Measurements from ENCODE around the gene PRR9. TPM values are rescaled to one million over a fixed set of nuclear protein-coding genes. Genes with fewer than 3 reads are reported as not detected.

PRR9 gene
- total RNA-seq, 2 donors from 2014 or later, result 1.2 to 1.9 TPM

- no peak overlapping the region for H3K27ac ChIP-seq
- no peaks in the 10 kb centered on the region for H3K36me3 ChIP-seq
- H3K4me3 ChIP-seq, result no peak overlapping the region
- no peak for DNase-seq (ENCODE audit: low spot score)
- no peaks in the 10 kb centered on the region for H3K27me3 ChIP-seq
- TF ChIP-seq CTCF (IDR thresholded peaks at IDR 0.05), result no peak
- no peaks in the 10 kb centered on the region for H3K9me3 ChIP-seq
- no peaks in the 10 kb centered on the region for H3K4me1 ChIP-seq
These were observed 14.0 kb downstream of the PRR9 start for GRCh38 chr1:153231363-153231762.

GRCh38 chr1:153231785-153232184 lies 14.4 kb downstream of the PRR9 start:
- DNase-seq (ENCODE audit: low spot score), result no peak
- TF ChIP-seq CTCF (IDR thresholded peaks at IDR 0.05), result no peak
- Histone ChIP-seq H3K27me3 (no peaks in the 10 kb centered on the region), H3K9me3 (no peaks in the 10 kb centered on the region), H3K4me1 (no peaks in the 10 kb centered on the region), H3K36me3 (no peaks in the 10 kb centered on the region), H3K27ac (no peak overlapping the region), H3K4me3 (no peak overlapping the region)

- no peaks in the 10 kb centered on the region for H3K36me3 ChIP-seq
- TF ChIP-seq CTCF (IDR thresholded peaks at IDR 0.05), result no peak
- no peak overlapping the region for H3K27ac ChIP-seq
- no peaks in the 10 kb centered on the region for H3K27me3 ChIP-seq
- H3K4me3 ChIP-seq, result no peak overlapping the region
- H3K9me3 ChIP-seq, result no peaks in the 10 kb centered on the region
- DNase-seq (ENCODE audit: low spot score), result no peak
- no peaks in the 10 kb centered on the region for H3K4me1 ChIP-seq
These were observed 15.2 kb downstream of the PRR9 start for GRCh38 chr1:153232553-153232952.

- H3K36me3 ChIP-seq, result no peaks in the 10 kb centered on the region
- DNase-seq (ENCODE audit: low spot score), result no peak
- TF ChIP-seq CTCF (IDR thresholded peaks at IDR 0.05), result no peak
- H3K4me3 ChIP-seq, result no peak overlapping the region
- H3K9me3 ChIP-seq, result no peaks in the 10 kb centered on the region
- no peaks in the 10 kb centered on the region for H3K4me1 ChIP-seq
- H3K27ac ChIP-seq, result no peak overlapping the region
- H3K27me3 ChIP-seq, result no peaks in the 10 kb centered on the region
These were observed 16.1 kb downstream of the PRR9 start for GRCh38 chr1:153233448-153233847.

GRCh38 chr1:153238527-153238926 lies 21.1 kb downstream of the PRR9 start:
- Histone ChIP-seq H3K4me1 (no peaks in the 10 kb centered on the region), H3K27ac (no peak overlapping the region), H3K27me3 (no peaks in the 10 kb centered on the region), H3K9me3 (no peaks in the 10 kb centered on the region), H3K36me3 (no peaks in the 10 kb centered on the region), H3K4me3 (no peak overlapping the region)
- TF ChIP-seq CTCF (IDR thresholded peaks at IDR 0.05), result no peak
- DNase-seq (ENCODE audit: low spot score), result no peak

GRCh38 chr1:153242160-153242559 lies 24.8 kb downstream of the PRR9 start:
- H3K4me3 ChIP-seq, result no peak overlapping the region
- no peaks in the 10 kb centered on the region for H3K9me3 ChIP-seq
- DNase-seq (ENCODE audit: low spot score), result no peak
- H3K27me3 ChIP-seq, result no peaks in the 10 kb centered on the region
- no peak overlapping the region for H3K27ac ChIP-seq
- H3K4me1 ChIP-seq, result no peaks in the 10 kb centered on the region
- no peaks in the 10 kb centered on the region for H3K36me3 ChIP-seq
- no peak for TF ChIP-seq CTCF (IDR thresholded peaks at IDR 0.05)
